SK-N-SH (cell line): ENCODE measurements around the gene N4BP2L2. TPM values are rescaled to one million over a fixed set of nuclear protein-coding genes. Genes with fewer than 3 reads are reported as not detected.

Experiments used
- CTCF ChIA-PET: fragments of 300-600, 350-600 bp; formaldehyde crosslinking; extraction: SDS; loops from one replicate; lab custom pipeline; 2021; lab: Yijun Ruan, JAX
- POLR2A ChIA-PET: fragments of 350-600 bp; sonication (Branson Sonifier 250); formaldehyde crosslinking; extraction: SDS; loops from one replicate; lab custom pipeline; 2020; ENCODE audit warnings: antibody characterized with exemption, inconsistent platforms; lab: Yijun Ruan, JAX
- DNase-seq: peaks from one replicate; pipeline ENCODE4 v3.0.0; 2012
- H2AFZ ChIP-seq: fragments of 200-600 bp; sonication (generic); 2 replicates; pipeline ENCODE4 v1.8.1; 2016; ENCODE audit warnings: antibody characterized with exemption, mild to moderate bottlenecking, low read depth
- H3F3A ChIP-seq: fragments of 200-600 bp; sonication (generic); replicated peaks from 2 replicates; pipeline ENCODE3; 2016; ENCODE audit warnings: antibody characterized with exemption, mild to moderate bottlenecking; ENCODE audit not compliant: insufficient read depth
- H3K27ac ChIP-seq, 2 experiments: fragments of 200-500 bp in 1 of 2; fragments of 200-600 bp in 1 of 2; sonication (Bioruptor generic) in 1 of 2; sonication (generic), shearing (Covaris generic) in 1 of 2; 2 replicates each; pipeline versions ENCODE4 v1.5.1 to v1.6.1; 2014 to 2016; ENCODE audit warnings: low read depth in 2 of 2, inconsistent platforms in 1 of 2, low read length in 1 of 2, mild to moderate bottlenecking in 1 of 2, mixed read lengths in 1 of 2
- H3K27me3 ChIP-seq: fragments of 200-600 bp; sonication (generic), shearing (Covaris generic); 2 replicates; pipeline ENCODE4 v1.6.1; 2016; ENCODE audit warnings: mixed run types; ENCODE audit not compliant: insufficient read depth
- H3K36me3 ChIP-seq, 2 experiments: fragments of 200-500 bp in 1 of 2; fragments of 200-600 bp in 1 of 2; sonication (Bioruptor generic) in 1 of 2; sonication (generic) in 1 of 2; replicated peaks in 1 of 2; 2 replicates each; pipeline versions ENCODE3 to v1.5.1; 2014 to 2016; ENCODE audit warnings: low read length in 1 of 2, mild to moderate bottlenecking in 1 of 2; ENCODE audit not compliant: insufficient read depth in 2 of 2, control insufficient read depth in 1 of 2
- H3K4me1 ChIP-seq, 2 experiments: fragments of 200-500 bp in 1 of 2; fragments of 200-600 bp in 1 of 2; sonication (Bioruptor generic) in 1 of 2; sonication (generic), shearing (Covaris generic) in 1 of 2; 2 replicates each; pipeline versions ENCODE4 v1.5.1 to v1.6.1; 2014 to 2016; ENCODE audit warnings: low read depth in 1 of 2, low read length in 1 of 2, mixed run types in 1 of 2; ENCODE audit not compliant: insufficient read depth in 2 of 2, control insufficient read depth in 1 of 2
- H3K4me2 ChIP-seq: fragments of 200-600 bp; sonication (generic), shearing (Covaris generic); 2 replicates; pipeline ENCODE4 v1.6.1; 2017; ENCODE audit warnings: mixed run types
- H3K4me3 ChIP-seq, 2 experiments: fragments of 200-500 bp in 1 of 2; fragments of 200-600 bp in 1 of 2; sonication (Bioruptor generic) in 1 of 2; sonication (generic), shearing (Covaris generic) in 1 of 2; 2 replicates each; pipeline versions ENCODE4 v1.5.1 to v1.8.1; 2014 to 2016; ENCODE audit warnings: low read depth in 2 of 2, inconsistent platforms in 1 of 2, low read length in 1 of 2, mild to moderate bottlenecking in 1 of 2, mixed read lengths in 1 of 2, moderate library complexity in 1 of 2
- H3K79me2 ChIP-seq: fragments of 200-600 bp; sonication (generic); 2 replicates; pipeline ENCODE4 v1.8.1; 2017; ENCODE audit warnings: mild to moderate bottlenecking; ENCODE audit not compliant: insufficient read depth
- H3K9ac ChIP-seq: fragments of 200-600 bp; sonication (generic); 2 replicates; pipeline ENCODE4 v1.6.1; 2017; ENCODE audit warnings: mixed run types
- H3K9me2 ChIP-seq: fragments of 200-600 bp; sonication (generic); 2 replicates; pipeline ENCODE4 v1.6.1; 2017; ENCODE audit warnings: mixed run types
- H3K9me3 ChIP-seq: fragments of 200-600 bp; sonication (generic); 2 replicates; pipeline ENCODE4 v1.6.1; 2017; ENCODE audit warnings: mixed run types, mild to moderate bottlenecking, moderate library complexity
- H4K20me1 ChIP-seq: fragments of 200-600 bp; sonication (generic); 2 replicates; pipeline ENCODE4 v1.6.1; 2017; ENCODE audit warnings: mild to moderate bottlenecking, mixed run types; ENCODE audit not compliant: insufficient read depth
- CTCF ChIP-seq: fragments of 200-600 bp; sonication (generic); IDR thresholded peaks from 2 replicates; pipeline ENCODE4 v1.6.1; 2017; ENCODE audit warnings: antibody characterized with exemption, mild to moderate bottlenecking, moderate library complexity
- ELF1 ChIP-seq: IDR thresholded peaks from 2 replicates; pipeline ENCODE4 v1.4.0; 2012
- EP300 ChIP-seq, 2 experiments: IDR thresholded peaks; 2 replicates each; pipeline versions ENCODE4 v1.4.0 to v1.6.1; 2012; ENCODE audit warnings: borderline replicate concordance in 1 of 2, low read depth in 1 of 2, low read length in 1 of 2
- EZH2phosphoT487 ChIP-seq: fragments of 200-600 bp; sonication (generic); IDR thresholded peaks from 2 replicates; pipeline ENCODE4 v1.6.1; 2017; ENCODE audit warnings: low read depth, mixed run types, mild to moderate bottlenecking, antibody characterized with exemption, moderate library complexity, borderline replicate concordance
- FOSL2 ChIP-seq: IDR thresholded peaks from 2 replicates; pipeline ENCODE4 v1.4.0; 2012; ENCODE audit warnings: low read depth, mild to moderate bottlenecking, moderate library complexity, borderline replicate concordance
- FOXM1 ChIP-seq: IDR thresholded peaks from 2 replicates; pipeline ENCODE4 v1.4.0; 2012; ENCODE audit warnings: low read depth, mild to moderate bottlenecking
- GABPA ChIP-seq: IDR thresholded peaks from 2 replicates; pipeline ENCODE4 v1.4.0; 2012; ENCODE audit warnings: low read depth, mild to moderate bottlenecking
- GATA2 ChIP-seq: sonication (generic); formaldehyde crosslinking; IDR thresholded peaks from 2 replicates; pipeline ENCODE4 v1.5.0; 2020; ENCODE audit warnings: mild to moderate bottlenecking, missing genetic modification reagents
- IRF3 ChIP-seq: fragments of 150-350 bp; IDR thresholded peaks from 2 replicates; pipeline ENCODE4 v1.6.1; 2016; ENCODE audit warnings: mild to moderate bottlenecking, low read depth, low read length
- JUND ChIP-seq: IDR thresholded peaks from 2 replicates; pipeline ENCODE4 v1.4.0; 2012
- MAX ChIP-seq: IDR thresholded peaks from 2 replicates; pipeline ENCODE4 v1.4.0; 2012; ENCODE audit warnings: low read depth
- NFIC ChIP-seq: IDR thresholded peaks from 2 replicates; pipeline ENCODE4 v1.4.0; 2012; ENCODE audit warnings: borderline replicate concordance
- NRF1 ChIP-seq: IDR thresholded peaks from 2 replicates; pipeline ENCODE4 v1.6.1; 2012; ENCODE audit warnings: low read depth, mild to moderate bottlenecking, low read length
- RCOR1 ChIP-seq: fragments of 150-350 bp; IDR thresholded peaks from 2 replicates; pipeline ENCODE4 v1.6.1; 2017; ENCODE audit warnings: antibody characterized with exemption, low read length
- RFX5 ChIP-seq: IDR thresholded peaks from 2 replicates; pipeline ENCODE4 v1.6.1; 2012; ENCODE audit warnings: mild to moderate bottlenecking, improper control_type of control experiment, low read length
- RXRA ChIP-seq: IDR thresholded peaks from 2 replicates; pipeline ENCODE4 v1.4.0; 2012; ENCODE audit warnings: low read depth, mild to moderate bottlenecking, borderline replicate concordance
- SIN3A ChIP-seq: IDR thresholded peaks from 2 replicates; pipeline ENCODE4 v1.6.1; 2012; ENCODE audit warnings: low read depth, mild to moderate bottlenecking, low read length, moderate library complexity, borderline replicate concordance
- TAF1 ChIP-seq: IDR thresholded peaks from 2 replicates; pipeline ENCODE4 v1.6.1; 2012; ENCODE audit warnings: low read depth, mild to moderate bottlenecking, low read length, moderate library complexity, borderline replicate concordance
- TCF12 ChIP-seq: IDR thresholded peaks from 2 replicates; pipeline ENCODE4 v1.4.0; 2012
- YY1 ChIP-seq: IDR thresholded peaks from 2 replicates; pipeline ENCODE4 v1.4.0; 2012; ENCODE audit warnings: low read depth, mild to moderate bottlenecking
- ZBTB33 ChIP-seq: IDR thresholded peaks from 2 replicates; pipeline ENCODE4 v1.4.0; 2012; ENCODE audit warnings: low read depth, borderline replicate concordance
- WGBS: methylation state at CpG from one replicate; pipeline ENCODE4 v1.1.6; 2017; ENCODE audit warnings: low lambda C conversion rate; 5-methylcytosine and 5-hydroxymethylcytosine counted together
- polyA plus RNA-seq, 3 experiments: library from polyadenylated mRNA; depleted of rRNA; stranded (reverse); fragments of >200 nt; gene quantifications; 2 replicates each; pipeline ENCODE4 v1.2.3, GENCODE V29; 2012

Gene N4BP2L2
- polyA plus RNA-seq, 1 of the 3 experiments (the other 2 are of a cell fraction): 16.0 TPM

GRCh38 chr13:32496599-32497160 lies 41.9 kb downstream of the N4BP2L2 start:
- Histone ChIP-seq H3K27me3 (no peaks in the 10 kb centered on the region), H3K27ac (no peak overlapping the region), H3K4me1 (no peaks in the 10 kb centered on the region; a peak in 1 of 4 replicates), H4K20me1 (no peaks in the 10 kb centered on the region), H3K4me3 (no peak overlapping the region), H3K9me2 (no peaks in the 10 kb centered on the region), H3K4me2 (no peak overlapping the region), H3K36me3 (no peaks in the 10 kb centered on the region), H3K9me3 (no peaks in the 10 kb centered on the region), H2AFZ (no peak overlapping the region), H3K9ac (no peak overlapping the region), H3F3A (no peaks in the 10 kb centered on the region), H3K79me2 (no peaks in the 10 kb centered on the region)
- POLR2A ChIA-PET: no interaction called here
- WGBS: 100% methylated on average over 1 of the region's 1 CpG
- no peak for TF ChIP-seq TAF1
- no peak for TF ChIP-seq GATA2 (CRISPR knock-in tag)
- no peak for TF ChIP-seq SIN3A
- no peak for TF ChIP-seq FOSL2
- no peak for TF ChIP-seq NFIC
- TF ChIP-seq RFX5: no peak
- no peak for TF ChIP-seq ZBTB33
- no peak for TF ChIP-seq RCOR1
- TF ChIP-seq EZH2phosphoT487: no peak
- no peak for TF ChIP-seq ELF1
- TF ChIP-seq FOXM1: no peak
- TF ChIP-seq JUND: no peak
- TF ChIP-seq GABPA: no peak
- TF ChIP-seq MAX: no peak
- no peak for TF ChIP-seq CTCF
- no peak for DNase-seq
- CTCF ChIA-PET: interaction anchor here (1.3 kb wide), 1 partner anchor 13 kb away, joined by 3 read pairs; no protein-coding TSS in a partner anchor

- H3F3A ChIP-seq: no peaks in the 10 kb centered on the region
- no peaks in the 10 kb centered on the region; a peak in 1 of 4 replicates for H3K4me1 ChIP-seq
- no peak overlapping the region for H3K4me2 ChIP-seq
- H2AFZ ChIP-seq: no peak overlapping the region
- no peak for DNase-seq
- POLR2A ChIA-PET: no interaction called here
- H3K4me3 ChIP-seq: no peak overlapping the region
- H4K20me1 ChIP-seq: no peaks in the 10 kb centered on the region
- CTCF ChIA-PET: no interaction called here
- WGBS: 86% methylated on average over 4 of the region's 4 CpGs
- no peak overlapping the region for H3K9ac ChIP-seq
- no peaks in the 10 kb centered on the region for H3K79me2 ChIP-seq
- no peaks in the 10 kb centered on the region for H3K9me2 ChIP-seq
- no peaks in the 10 kb centered on the region for H3K9me3 ChIP-seq
- H3K27ac ChIP-seq: no peak overlapping the region
- no peaks in the 10 kb centered on the region for H3K27me3 ChIP-seq
- TF ChIP-seq ZBTB33 (no peak), TCF12 (no peak), IRF3 (no peak), MAX (no peak), RCOR1 (no peak), RXRA (no peak), NFIC (no peak), NRF1 (no peak), JUND (no peak), EP300 (IDR thresholded peaks at IDR 0.05; ENCODE audit: borderline replicate concordance in 1 of 2, low read depth in 1 of 2, low read length in 1 of 2) (no peak), YY1 (no peak), FOSL2 (no peak)
- H3K36me3 ChIP-seq: no peaks in the 10 kb centered on the region
These were observed 42.8 kb downstream of the N4BP2L2 start for GRCh38 chr13:32495841-32496240.
